Measurements from ENCODE around the gene GKN1. TPM values are rescaled to one million over a fixed set of nuclear protein-coding genes. Genes with fewer than 3 reads are reported as not detected.

Gene GKN1
- total and polyA plus RNA-seq, 9 donors = 0.09 to 0.27 (median 0.16) TPM; not detected in 2

- peaks cover 26% of the 10 kb centered on the region for H3K4me1 ChIP-seq (ENCODE audit: control insufficient read depth, insufficient read depth, low read length)
- peaks cover 11% of the 10 kb centered on the region for H3K27me3 ChIP-seq (ENCODE audit: control insufficient read depth, insufficient read depth, low read length)
- H3K36me3 ChIP-seq (ENCODE audit: control insufficient read depth, insufficient read depth, low read length) = peaks cover 4% of the 10 kb centered on the region
- no peaks in the 10 kb centered on the region for H3K9me3 ChIP-seq (replicated peaks; ENCODE audit: control insufficient read depth, low read depth, low read length)
- WGBS (ENCODE audit: insufficient coverage) = 41% methylated on average over 4 of the region's 5 CpGs
- H3K4me3 ChIP-seq (ENCODE audit: low read length) = no peak overlapping the region
- DNase-seq = peak; percentile 89
- H3K27ac ChIP-seq (ENCODE audit: low read length) = peak overlapping the region; percentile 47
Measured at GRCh38 chr2:69017080-69017479, 42.6 kb downstream of the GKN1 start.

- DNase-seq = no peak
- Histone ChIP-seq H3K4me1 (ENCODE audit: control insufficient read depth, insufficient read depth, low read length) (peaks cover 21% of the 10 kb centered on the region), H3K4me3 (ENCODE audit: low read length) (no peak overlapping the region), H3K36me3 (ENCODE audit: control insufficient read depth, insufficient read depth, low read length) (peaks cover 10% of the 10 kb centered on the region), H3K9me3 (replicated peaks; ENCODE audit: control insufficient read depth, low read depth, low read length) (no peaks in the 10 kb centered on the region), H3K27me3 (ENCODE audit: control insufficient read depth, insufficient read depth, low read length) (peaks cover 7% of the 10 kb centered on the region), H3K27ac (ENCODE audit: low read length) (no peak overlapping the region)
- WGBS (ENCODE audit: insufficient coverage) = 60% methylated on average over 1 of the region's 3 CpGs
Measured at GRCh38 chr2:69017835-69018234, 43.4 kb downstream of the GKN1 start.

GRCh38 chr2:69018678-69019095, 44.3 kb downstream of the GKN1 start:
- Histone ChIP-seq H3K4me1 (ENCODE audit: control insufficient read depth, insufficient read depth, low read length) (peaks cover 21% of the 10 kb centered on the region), H3K9me3 (replicated peaks; ENCODE audit: control insufficient read depth, low read depth, low read length) (no peaks in the 10 kb centered on the region), H3K4me3 (ENCODE audit: low read length) (no peak overlapping the region), H3K27me3 (ENCODE audit: control insufficient read depth, insufficient read depth, low read length) (peaks cover 2% of the 10 kb centered on the region), H3K36me3 (ENCODE audit: control insufficient read depth, insufficient read depth, low read length) (peaks cover 11% of the 10 kb centered on the region), H3K27ac (ENCODE audit: low read length) (no peak overlapping the region)
- no peak for DNase-seq
- WGBS (ENCODE audit: insufficient coverage) = no CpG with 5 or more reads among the region's 4 CpGs

GRCh38 chr2:69020496-69021426, 46.3 kb downstream of the GKN1 start:
- H3K27me3 ChIP-seq (ENCODE audit: control insufficient read depth, insufficient read depth, low read length) = no peaks in the 10 kb centered on the region
- peaks cover 21% of the 10 kb centered on the region for H3K4me1 ChIP-seq (ENCODE audit: control insufficient read depth, insufficient read depth, low read length)
- DNase-seq = peak; percentile 51
- peaks cover 11% of the 10 kb centered on the region for H3K36me3 ChIP-seq (ENCODE audit: control insufficient read depth, insufficient read depth, low read length)
- WGBS (ENCODE audit: insufficient coverage) = 66% methylated on average over 2 of the region's 8 CpGs
- H3K27ac ChIP-seq (ENCODE audit: low read length) = no peak overlapping the region
- no peak overlapping the region for H3K4me3 ChIP-seq (ENCODE audit: low read length)
- no peaks in the 10 kb centered on the region for H3K9me3 ChIP-seq (replicated peaks; ENCODE audit: control insufficient read depth, low read depth, low read length)

GRCh38 chr2:69021727-69022126, 47.3 kb downstream of the GKN1 start:
- H3K27ac ChIP-seq (ENCODE audit: low read length) = no peak overlapping the region
- H3K36me3 ChIP-seq (ENCODE audit: control insufficient read depth, insufficient read depth, low read length) = peaks cover 11% of the 10 kb centered on the region
- WGBS (ENCODE audit: insufficient coverage) = no CpG with 5 or more reads among the region's 4 CpGs
- H3K4me3 ChIP-seq (ENCODE audit: low read length) = no peak overlapping the region
- no peak for DNase-seq
- H3K4me1 ChIP-seq (ENCODE audit: control insufficient read depth, insufficient read depth, low read length) = peaks cover 21% of the 10 kb centered on the region
- H3K27me3 ChIP-seq (ENCODE audit: control insufficient read depth, insufficient read depth, low read length) = no peaks in the 10 kb centered on the region
- H3K9me3 ChIP-seq (replicated peaks; ENCODE audit: control insufficient read depth, low read depth, low read length) = no peaks in the 10 kb centered on the region

GRCh38 chr2:69022548-69022947, 48.1 kb downstream of the GKN1 start:
- DNase-seq = no peak
- WGBS (ENCODE audit: insufficient coverage) = 88% methylated on average over 1 of the region's 1 CpG

GRCh38 chr2:69023236-69023635, 48.8 kb downstream of the GKN1 start:
- WGBS (ENCODE audit: insufficient coverage) = 97% methylated on average over 2 of the region's 2 CpGs
- no peaks in the 10 kb centered on the region for H3K27me3 ChIP-seq (ENCODE audit: control insufficient read depth, insufficient read depth, low read length)
- H3K4me3 ChIP-seq (ENCODE audit: low read length) = no peak overlapping the region
- peaks cover 9% of the 10 kb centered on the region for H3K9me3 ChIP-seq (replicated peaks; ENCODE audit: control insufficient read depth, low read depth, low read length)
- peaks cover 9% of the 10 kb centered on the region for H3K4me1 ChIP-seq (ENCODE audit: control insufficient read depth, insufficient read depth, low read length)
- H3K27ac ChIP-seq (ENCODE audit: low read length) = no peak overlapping the region
- no peak for DNase-seq
- H3K36me3 ChIP-seq (ENCODE audit: control insufficient read depth, insufficient read depth, low read length) = peaks cover 8% of the 10 kb centered on the region

More at GRCh38 chr2:69022548-69022947, 48.1 kb downstream of the GKN1 start:
- Histone ChIP-seq H3K4me3 (ENCODE audit: low read length) (no peak overlapping the region), H3K27me3 (ENCODE audit: control insufficient read depth, insufficient read depth, low read length) (no peaks in the 10 kb centered on the region), H3K36me3 (ENCODE audit: control insufficient read depth, insufficient read depth, low read length) (peaks cover 8% of the 10 kb centered on the region), H3K4me1 (ENCODE audit: control insufficient read depth, insufficient read depth, low read length) (peaks cover 14% of the 10 kb centered on the region), H3K27ac (ENCODE audit: low read length) (no peak overlapping the region), H3K9me3 (replicated peaks; ENCODE audit: control insufficient read depth, low read depth, low read length) (peaks cover 7% of the 10 kb centered on the region)

GRCh38 chr2:69026026-69026425, 51.6 kb downstream of the GKN1 start:
- Histone ChIP-seq H3K27ac (ENCODE audit: low read length) (no peak overlapping the region), H3K4me3 (ENCODE audit: low read length) (no peak overlapping the region), H3K27me3 (ENCODE audit: control insufficient read depth, insufficient read depth, low read length) (no peaks in the 10 kb centered on the region), H3K9me3 (replicated peaks; ENCODE audit: control insufficient read depth, low read depth, low read length) (peaks cover 9% of the 10 kb centered on the region), H3K4me1 (ENCODE audit: control insufficient read depth, insufficient read depth, low read length) (no peaks in the 10 kb centered on the region), H3K36me3 (ENCODE audit: control insufficient read depth, insufficient read depth, low read length) (peaks cover 8% of the 10 kb centered on the region)
- WGBS (ENCODE audit: insufficient coverage) = no CpG with 5 or more reads among the region's 4 CpGs
- no peak for DNase-seq

GRCh38 chr2:69026691-69027459, 52.4 kb downstream of the GKN1 start:
- Histone ChIP-seq H3K9me3 (replicated peaks; ENCODE audit: control insufficient read depth, low read depth, low read length) (peaks cover 9% of the 10 kb centered on the region), H3K27me3 (ENCODE audit: control insufficient read depth, insufficient read depth, low read length) (no peaks in the 10 kb centered on the region), H3K4me3 (ENCODE audit: low read length) (no peak overlapping the region), H3K4me1 (ENCODE audit: control insufficient read depth, insufficient read depth, low read length) (peaks cover 2% of the 10 kb centered on the region), H3K27ac (ENCODE audit: low read length) (no peak overlapping the region), H3K36me3 (ENCODE audit: control insufficient read depth, insufficient read depth, low read length) (peaks cover 8% of the 10 kb centered on the region)
- no peak for DNase-seq
- 85% methylated on average over 10 of the region's 13 CpGs for WGBS (ENCODE audit: insufficient coverage)

All from muscle of leg (tissue), 11 donors.